Measurements from ENCODE around the gene MME.

Gene MME

DNA sequence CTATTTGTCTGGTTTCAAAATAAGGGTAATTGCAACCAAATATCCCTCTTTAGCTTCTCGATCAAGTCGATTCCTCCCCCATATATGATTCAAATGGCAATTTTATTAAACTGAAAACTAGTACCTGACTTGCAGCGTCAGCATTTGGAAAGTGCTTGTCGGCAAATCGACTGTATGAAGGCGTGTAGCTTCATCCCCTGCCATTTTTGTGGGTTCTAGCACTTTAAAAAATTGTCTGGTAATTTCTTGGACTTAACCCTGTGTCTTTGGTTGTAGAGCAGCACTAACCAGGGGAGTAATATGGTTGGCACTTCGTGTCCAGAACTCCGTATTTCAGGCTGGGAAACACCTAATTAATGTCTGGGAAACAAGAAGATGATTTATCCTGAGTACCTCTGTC, 573 bp downstream of the MME start:
- TF ChIP-seq TAF1 (IDR thresholded peaks at IDR 0.05; ENCODE audit: borderline replicate concordance, insufficient read depth, low read length): no peak
- no peak for TF ChIP-seq POLR2AphosphoS5 (IDR thresholded peaks at IDR 0.05; ENCODE audit: low read depth, low read length)
- TF ChIP-seq, protein P1, sequence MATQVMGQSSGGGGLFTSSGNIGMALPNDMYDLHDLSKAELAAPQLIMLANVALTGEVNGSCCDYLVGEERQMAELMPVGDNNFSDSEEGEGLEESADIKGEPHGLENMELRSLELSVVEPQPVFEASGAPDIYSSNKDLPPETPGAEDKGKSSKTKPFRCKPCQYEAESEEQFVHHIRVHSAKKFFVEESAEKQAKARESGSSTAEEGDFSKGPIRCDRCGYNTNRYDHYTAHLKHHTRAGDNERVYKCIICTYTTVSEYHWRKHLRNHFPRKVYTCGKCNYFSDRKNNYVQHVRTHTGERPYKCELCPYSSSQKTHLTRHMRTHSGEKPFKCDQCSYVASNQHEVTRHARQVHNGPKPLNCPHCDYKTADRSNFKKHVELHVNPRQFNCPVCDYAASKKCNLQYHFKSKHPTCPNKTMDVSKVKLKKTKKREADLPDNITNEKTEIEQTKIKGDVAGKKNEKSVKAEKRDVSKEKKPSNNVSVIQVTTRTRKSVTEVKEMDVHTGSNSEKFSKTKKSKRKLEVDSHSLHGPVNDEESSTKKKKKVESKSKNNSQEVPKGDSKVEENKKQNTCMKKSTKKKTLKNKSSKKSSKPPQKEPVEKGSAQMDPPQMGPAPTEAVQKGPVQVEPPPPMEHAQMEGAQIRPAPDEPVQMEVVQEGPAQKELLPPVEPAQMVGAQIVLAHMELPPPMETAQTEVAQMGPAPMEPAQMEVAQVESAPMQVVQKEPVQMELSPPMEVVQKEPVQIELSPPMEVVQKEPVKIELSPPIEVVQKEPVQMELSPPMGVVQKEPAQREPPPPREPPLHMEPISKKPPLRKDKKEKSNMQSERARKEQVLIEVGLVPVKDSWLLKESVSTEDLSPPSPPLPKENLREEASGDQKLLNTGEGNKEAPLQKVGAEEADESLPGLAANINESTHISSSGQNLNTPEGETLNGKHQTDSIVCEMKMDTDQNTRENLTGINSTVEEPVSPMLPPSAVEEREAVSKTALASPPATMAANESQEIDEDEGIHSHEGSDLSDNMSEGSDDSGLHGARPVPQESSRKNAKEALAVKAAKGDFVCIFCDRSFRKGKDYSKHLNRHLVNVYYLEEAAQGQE (IDR thresholded peaks at IDR 0.05; ENCODE audit: insufficient read depth in 1 of 2, low read depth in 2 of 2, low read length in 2 of 2): no peak
- TF ChIP-seq SIN3A (IDR thresholded peaks at IDR 0.05; ENCODE audit: borderline replicate concordance, insufficient read depth, low read length): no peak

DNA sequence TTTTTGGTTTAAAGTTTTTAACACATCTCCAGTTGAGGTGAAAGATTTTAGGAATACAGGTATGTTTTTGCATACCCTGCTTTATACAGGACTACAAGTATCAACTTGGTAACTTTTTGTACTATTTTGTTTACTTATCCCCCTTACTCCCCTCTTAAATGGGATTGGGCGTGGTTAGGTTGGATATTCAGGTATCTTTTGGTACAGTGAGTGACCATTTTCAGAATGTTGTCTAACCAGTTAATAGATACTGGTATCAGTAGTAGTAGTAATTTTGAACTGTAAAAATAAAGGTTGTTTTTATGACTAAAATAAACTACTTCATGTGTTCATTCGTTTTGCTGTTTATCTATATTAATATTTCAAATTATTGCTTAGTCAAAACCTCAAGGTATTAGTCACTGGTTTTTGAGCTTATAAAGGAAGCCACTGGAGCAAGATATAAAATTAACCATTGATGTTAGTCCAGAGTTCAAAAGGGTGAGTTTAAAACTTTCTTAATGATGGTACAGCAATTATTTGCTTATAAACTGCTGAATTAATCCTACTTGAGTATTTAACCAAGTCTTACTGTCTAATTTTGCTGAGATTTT, 3.3 kb downstream of the MME start:
- TF ChIP-seq, protein P1 (IDR thresholded peaks at IDR 0.05; ENCODE audit: insufficient read depth in 1 of 2, low read depth in 2 of 2, low read length in 2 of 2): no peak
- TF ChIP-seq SIN3A (IDR thresholded peaks at IDR 0.05; ENCODE audit: borderline replicate concordance, insufficient read depth, low read length): no peak
- no peak for TF ChIP-seq FOXP2 (optimal IDR thresholded peaks at IDR 0.05; ENCODE audit: borderline replicate concordance, extremely low read depth, extremely low read length, insufficient read depth)
- TF ChIP-seq TAF1 (IDR thresholded peaks at IDR 0.05; ENCODE audit: borderline replicate concordance, insufficient read depth, low read length): no peak
- TF ChIP-seq POLR2AphosphoS5 (IDR thresholded peaks at IDR 0.05; ENCODE audit: low read depth, low read length): no peak

DNA sequence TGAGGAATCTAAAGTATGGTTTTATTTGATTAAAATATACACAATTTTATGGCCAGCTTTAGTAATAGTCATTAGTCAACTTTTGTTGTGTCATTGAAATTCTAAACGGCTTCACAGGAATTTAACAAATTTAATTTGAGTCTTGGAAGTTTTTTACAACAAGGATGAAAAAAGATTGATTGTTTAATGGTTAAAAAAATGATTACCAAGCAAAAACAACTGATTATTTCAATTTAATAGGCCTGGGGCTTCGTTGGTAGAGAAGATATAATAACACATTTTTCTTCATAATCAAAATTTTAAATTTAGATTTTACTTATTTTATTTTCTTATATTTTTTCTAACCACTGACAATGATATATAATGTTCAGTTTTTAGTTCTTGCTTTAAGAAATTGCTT, 4.4 kb downstream of the MME start:
- TF ChIP-seq POLR2AphosphoS5 (IDR thresholded peaks at IDR 0.05; ENCODE audit: low read depth, low read length): no peak
- no peak for TF ChIP-seq SIN3A (IDR thresholded peaks at IDR 0.05; ENCODE audit: borderline replicate concordance, insufficient read depth, low read length)
- no peak for TF ChIP-seq TAF1 (IDR thresholded peaks at IDR 0.05; ENCODE audit: borderline replicate concordance, insufficient read depth, low read length)
- TF ChIP-seq FOXP2 (optimal IDR thresholded peaks at IDR 0.05; ENCODE audit: borderline replicate concordance, extremely low read depth, extremely low read length, insufficient read depth): no peak
- TF ChIP-seq, protein P1 (IDR thresholded peaks at IDR 0.05; ENCODE audit: insufficient read depth in 1 of 2, low read depth in 2 of 2, low read length in 2 of 2): no peak

DNA sequence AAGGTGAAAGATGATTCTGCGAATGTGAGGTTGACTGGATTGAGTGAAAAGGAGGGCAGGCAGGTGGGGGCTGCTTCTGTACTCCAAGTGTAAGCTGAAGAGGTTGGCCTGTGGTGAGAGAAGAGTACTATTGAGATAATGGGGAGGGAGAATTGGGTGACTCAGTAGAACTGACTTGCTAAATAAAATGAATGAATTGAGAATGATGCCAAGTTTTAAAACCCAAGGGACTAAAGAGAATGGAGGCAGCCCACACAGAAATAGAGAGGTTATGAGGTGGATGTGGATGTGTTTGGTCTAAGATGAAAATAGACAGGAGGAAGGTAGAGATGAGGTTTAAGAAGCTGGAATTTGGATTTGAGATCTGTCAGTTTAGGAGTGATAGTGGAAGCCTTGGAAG, 5.9 kb downstream of the MME start:
- TF ChIP-seq TAF1 (IDR thresholded peaks at IDR 0.05; ENCODE audit: borderline replicate concordance, insufficient read depth, low read length) (no peak), FOXP2 (optimal IDR thresholded peaks at IDR 0.05; ENCODE audit: borderline replicate concordance, extremely low read depth, extremely low read length, insufficient read depth) (no peak), POLR2AphosphoS5 (IDR thresholded peaks at IDR 0.05; ENCODE audit: low read depth, low read length) (no peak), SIN3A (IDR thresholded peaks at IDR 0.05; ENCODE audit: borderline replicate concordance, insufficient read depth, low read length) (no peak)
- TF ChIP-seq, protein P1 (IDR thresholded peaks at IDR 0.05; ENCODE audit: insufficient read depth in 1 of 2, low read depth in 2 of 2, low read length in 2 of 2): no peak

Data from PFSK-1 (cell line).